Putamen (tissue), 1 donor: ENCODE measurements around the gene RFNG.

ENCODE experiments used
- DNase-seq: peaks from one replicate; pipeline ENCODE4 v3.0.0-alpha.2; 2016; ENCODE audit warnings: low spot score

RFNG gene

DNA sequence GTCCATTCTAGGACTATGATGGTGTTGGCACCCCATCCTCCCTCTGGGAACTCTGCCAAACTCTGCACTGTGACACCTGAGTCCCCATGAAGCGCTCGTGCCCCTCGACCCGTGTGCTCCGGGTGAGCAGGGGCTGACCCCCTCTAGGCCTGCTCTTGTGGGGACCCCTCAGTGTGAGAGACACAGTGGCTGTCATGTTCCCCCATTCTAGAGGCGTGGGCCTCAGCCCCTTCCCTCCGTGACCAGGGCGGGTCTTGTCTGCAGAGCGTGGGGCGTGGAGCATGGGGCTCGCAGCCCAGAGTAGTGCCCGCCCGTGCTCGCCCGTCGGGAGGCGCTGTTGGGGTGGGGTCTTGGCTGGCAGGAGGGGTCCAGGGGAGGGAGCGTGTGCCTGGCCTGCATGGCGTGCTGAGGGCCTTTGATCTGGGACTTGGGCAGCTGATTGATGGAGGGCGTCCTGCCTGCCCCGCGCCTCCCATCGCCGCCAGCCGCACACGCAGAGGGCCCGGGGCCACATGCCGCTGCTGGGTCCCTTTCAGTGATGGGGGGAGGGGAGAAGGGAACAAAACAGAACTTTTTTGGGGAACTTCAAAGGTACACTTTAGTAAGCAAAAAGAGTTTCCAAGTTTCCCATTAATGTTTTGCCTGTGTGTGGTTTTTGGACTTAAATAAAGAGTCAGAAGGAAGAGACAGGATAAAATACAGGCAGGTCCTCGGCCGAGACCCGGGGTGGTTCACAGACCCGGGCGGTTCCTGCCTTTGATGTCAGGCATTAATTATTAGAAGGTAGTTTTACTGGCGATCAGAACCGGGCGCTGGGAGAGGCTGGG lies 51.4 kb downstream of the RFNG start:
- no peak for DNase-seq

DNA sequence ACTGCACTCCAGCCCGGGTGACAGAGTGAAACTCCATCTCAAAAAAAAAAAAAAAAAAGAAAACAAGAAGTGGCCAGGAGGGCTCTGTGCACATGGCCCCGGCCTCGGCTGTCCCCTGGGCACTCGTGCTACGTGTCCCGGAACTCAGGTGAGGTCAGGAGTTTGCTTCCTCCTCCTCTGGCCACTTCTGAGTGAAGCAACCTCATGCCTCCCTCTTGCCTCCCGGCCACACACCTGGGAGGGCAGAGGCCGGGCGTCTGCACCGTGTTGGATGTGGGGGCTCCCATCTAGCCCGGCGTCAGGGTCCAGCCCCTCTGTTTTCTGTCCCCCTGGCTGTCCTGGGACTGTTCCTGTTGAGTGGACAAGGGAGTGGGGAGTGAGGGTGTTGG lies 52.0 kb downstream of the RFNG start:
- no peak for DNase-seq

DNA sequence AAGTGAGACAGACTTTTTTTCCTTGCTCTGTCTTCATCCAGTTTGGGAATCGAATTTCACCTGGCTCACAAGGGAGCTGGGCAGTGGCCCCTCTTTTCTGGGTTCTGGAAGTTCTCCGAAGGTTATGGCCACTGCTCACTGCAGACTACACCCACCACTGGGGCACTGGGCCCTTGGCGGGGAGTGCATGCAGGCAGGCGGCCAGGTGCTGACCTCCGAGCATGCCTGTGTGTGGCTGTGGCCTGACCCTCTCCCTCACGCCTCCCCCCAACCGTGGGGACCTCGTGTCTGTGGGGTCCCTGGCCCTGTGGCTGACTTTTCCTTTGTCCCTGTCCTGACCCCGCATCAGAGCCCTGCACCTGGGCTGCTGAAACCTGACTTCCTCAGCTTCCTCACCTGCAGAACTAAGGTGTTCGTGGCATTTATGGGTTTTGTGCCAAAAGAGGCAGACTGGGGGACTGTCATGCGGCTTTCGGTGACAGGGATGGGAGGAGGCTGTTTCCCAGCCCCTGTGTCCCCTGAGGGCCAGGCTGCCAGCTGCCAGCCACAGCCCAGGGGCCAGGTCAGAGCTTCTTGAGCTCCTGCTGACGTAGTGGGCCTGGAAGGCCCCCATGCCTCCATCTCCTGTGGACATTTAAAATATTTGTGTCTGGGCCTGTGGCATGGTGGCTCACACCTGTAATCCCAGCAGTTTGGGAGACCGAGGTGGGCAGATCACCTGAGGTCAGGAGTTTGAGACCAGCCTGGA lies 52.7 kb downstream of the RFNG start:
- DNase-seq: no peak

DNA sequence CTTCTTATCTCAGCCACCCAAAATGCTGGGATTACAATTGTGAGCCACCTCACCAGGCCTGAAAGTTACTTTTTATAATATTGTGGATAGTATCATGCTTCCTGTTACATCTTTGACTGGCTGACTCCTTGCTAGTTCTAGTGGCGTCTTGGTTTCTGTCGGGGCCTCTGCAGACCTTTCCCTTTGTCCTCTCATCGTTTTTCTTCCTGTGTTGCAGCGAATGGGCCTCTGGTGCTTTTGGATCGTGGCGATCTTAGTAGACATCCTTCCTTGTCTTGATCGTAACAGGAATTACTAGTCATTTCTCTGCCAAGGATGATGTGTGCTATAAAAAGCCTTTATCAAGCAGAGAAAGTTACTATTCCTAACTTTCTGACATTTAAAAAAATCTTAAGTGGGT lies 53.4 kb downstream of the RFNG start:
- no peak for DNase-seq
